Breast epithelium (tissue), 4 donors: ENCODE results near the gene STAMBPL1. TPM values are rescaled to one million over a fixed set of nuclear protein-coding genes. Genes with fewer than 3 reads are reported as not detected.

Source experiments
- DNase-seq, 2 donors: peaks; one replicate each; pipeline ENCODE4 v3.0.0-alpha.2; 2019; ENCODE audit warnings: low spot score in 2 of 2
- H3K27ac ChIP-seq, 2 donors: fragments of 200-600 bp; sonication (generic) in 1 of 2; one replicate each; pipeline ENCODE4 v1.5.1; 2016 to 2019; ENCODE audit warnings: mild to moderate bottlenecking in 1 of 2
- H3K27me3 ChIP-seq, 2 donors: fragments of 200-600 bp; sonication (generic) in 1 of 2; one replicate each; pipeline versions ENCODE4 v1.5.1 to v1.6.0; 2017 to 2019; ENCODE audit warnings: control low read depth in 1 of 2, mild to moderate bottlenecking in 1 of 2
- H3K36me3 ChIP-seq: fragments of 200-600 bp; one replicate; pipeline ENCODE4 v1.5.1; 2019
- H3K4me1 ChIP-seq, 2 donors: fragments of 200-600 bp; sonication (generic); one replicate each; pipeline ENCODE4 v1.5.1; 2016 to 2019; ENCODE audit warnings: control low read depth in 1 of 2
- H3K4me3 ChIP-seq, 3 donors: fragments of 200-600 bp; sonication (generic); 1 replicate in 2 of 3; 2 replicates in 1 of 3; pipeline ENCODE4 v1.5.1; 2016 to 2019; ENCODE audit warnings: mild to moderate bottlenecking in 3 of 3, moderate library complexity in 2 of 3
- H3K9me3 ChIP-seq, 2 donors: fragments of 200-600 bp; sonication (generic) in 1 of 2; one replicate each; pipeline ENCODE4 v1.5.1; 2016 to 2019; ENCODE audit warnings: control low read depth in 1 of 2
- POLR2A ChIP-seq: fragments of 450-650 bp; IDR thresholded peaks from one replicate; pipeline ENCODE4 v1.6.1; 2016; ENCODE audit warnings: antibody characterized with exemption, mild to moderate bottlenecking, moderate library complexity
- POLR2AphosphoS5 ChIP-seq, 3 donors: sonication (generic); formaldehyde crosslinking; IDR thresholded peaks; one replicate each; pipeline ENCODE4 v1.6.1; 2017; ENCODE audit warnings: antibody characterized with exemption in 3 of 3
- intact Hi-C: fragments of 100-400 bp; cut with DNase I; formaldehyde crosslinking; loops from one replicate; pipeline ENCODE4 v1.15.1; 2023; ENCODE audit warnings: low total_unique reads
- total RNA-seq, 3 donors: library from RNA; depleted of rRNA; stranded (reverse); fragments of >200 nt; gene quantifications; one replicate each; pipeline ENCODE4 v1.1.0, GENCODE V29; 2016
- TF ChIP-seq, protein P1 (sequence below), 3 donors: fragments of 450-650 bp; IDR thresholded peaks; one replicate each; pipeline ENCODE4 v1.5.1; 2016 to 2017; ENCODE audit warnings: antibody characterized with exemption in 3 of 3, mild to moderate bottlenecking in 3 of 3, moderate library complexity in 3 of 3

Gene STAMBPL1
- total RNA-seq, 3 donors from 2014 or later = 17.1 to 21.0 (median 17.9) TPM

DNA sequence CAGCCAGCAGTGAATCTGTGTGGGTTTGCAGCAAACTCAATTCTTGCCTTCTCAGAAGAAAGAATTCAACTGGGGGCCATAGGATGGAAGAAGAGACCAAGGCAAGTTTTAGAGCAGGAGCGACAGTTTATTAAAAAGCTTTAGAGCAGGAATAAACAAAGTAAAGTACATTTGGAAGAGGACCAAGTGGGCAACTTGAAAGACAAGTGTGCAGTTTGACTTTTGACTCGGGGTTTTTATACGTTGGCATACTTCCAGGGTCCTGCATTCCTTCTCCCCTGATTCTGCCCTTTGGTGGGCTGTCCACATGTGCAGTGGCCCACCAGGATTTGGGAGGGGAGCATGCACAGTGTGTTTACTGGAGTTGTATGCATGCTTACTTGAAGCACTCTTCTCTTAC is 25.4 kb upstream of the STAMBPL1 start:
- H3K4me1 ChIP-seq = no peaks in the 10 kb centered on the region
- intact Hi-C loops = loop anchor here (2.0 kb wide), 1 partner anchor 58 kb away; no protein-coding TSS in a partner anchor
- DNase-seq = no peak
- TF ChIP-seq, protein P1, sequence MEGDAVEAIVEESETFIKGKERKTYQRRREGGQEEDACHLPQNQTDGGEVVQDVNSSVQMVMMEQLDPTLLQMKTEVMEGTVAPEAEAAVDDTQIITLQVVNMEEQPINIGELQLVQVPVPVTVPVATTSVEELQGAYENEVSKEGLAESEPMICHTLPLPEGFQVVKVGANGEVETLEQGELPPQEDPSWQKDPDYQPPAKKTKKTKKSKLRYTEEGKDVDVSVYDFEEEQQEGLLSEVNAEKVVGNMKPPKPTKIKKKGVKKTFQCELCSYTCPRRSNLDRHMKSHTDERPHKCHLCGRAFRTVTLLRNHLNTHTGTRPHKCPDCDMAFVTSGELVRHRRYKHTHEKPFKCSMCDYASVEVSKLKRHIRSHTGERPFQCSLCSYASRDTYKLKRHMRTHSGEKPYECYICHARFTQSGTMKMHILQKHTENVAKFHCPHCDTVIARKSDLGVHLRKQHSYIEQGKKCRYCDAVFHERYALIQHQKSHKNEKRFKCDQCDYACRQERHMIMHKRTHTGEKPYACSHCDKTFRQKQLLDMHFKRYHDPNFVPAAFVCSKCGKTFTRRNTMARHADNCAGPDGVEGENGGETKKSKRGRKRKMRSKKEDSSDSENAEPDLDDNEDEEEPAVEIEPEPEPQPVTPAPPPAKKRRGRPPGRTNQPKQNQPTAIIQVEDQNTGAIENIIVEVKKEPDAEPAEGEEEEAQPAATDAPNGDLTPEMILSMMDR (IDR thresholded peaks at IDR 0.05) = no peak
- no peak for TF ChIP-seq POLR2A
- no peak for TF ChIP-seq POLR2AphosphoS5 (IDR thresholded peaks at IDR 0.05)
- H3K27ac ChIP-seq = no peak overlapping the region
- H3K9me3 ChIP-seq = no peaks in the 10 kb centered on the region
- no peaks in the 10 kb centered on the region for H3K36me3 ChIP-seq
- H3K27me3 ChIP-seq = no peaks in the 10 kb centered on the region
- H3K4me3 ChIP-seq = no peak overlapping the region

DNA sequence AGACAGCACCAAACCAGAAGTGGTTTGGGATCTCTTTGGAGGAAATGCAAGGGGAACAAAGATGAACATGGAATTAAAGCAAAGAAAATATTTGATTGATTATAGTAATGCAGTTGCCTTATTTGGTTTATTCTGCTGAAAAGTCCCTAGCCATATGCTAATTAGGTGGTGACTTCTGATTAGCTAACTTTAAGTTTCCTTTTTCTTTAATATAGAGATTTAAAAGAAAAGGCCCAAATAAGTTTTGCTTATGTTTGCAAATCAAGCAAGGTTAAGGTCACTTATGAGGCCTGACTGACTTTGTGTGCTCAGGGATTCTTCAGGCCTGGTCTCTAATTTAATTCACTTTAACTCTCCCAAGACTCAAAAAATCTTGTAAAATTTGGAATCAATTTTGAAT is 22.2 kb upstream of the STAMBPL1 start:
- intact Hi-C loops = no loop called here
- no peak for DNase-seq
- Histone ChIP-seq H3K4me3 (no peak overlapping the region), H3K27ac (no peak overlapping the region), H3K9me3 (no peaks in the 10 kb centered on the region), H3K4me1 (no peaks in the 10 kb centered on the region), H3K36me3 (no peaks in the 10 kb centered on the region), H3K27me3 (no peaks in the 10 kb centered on the region)
- TF ChIP-seq POLR2A = no peak

DNA sequence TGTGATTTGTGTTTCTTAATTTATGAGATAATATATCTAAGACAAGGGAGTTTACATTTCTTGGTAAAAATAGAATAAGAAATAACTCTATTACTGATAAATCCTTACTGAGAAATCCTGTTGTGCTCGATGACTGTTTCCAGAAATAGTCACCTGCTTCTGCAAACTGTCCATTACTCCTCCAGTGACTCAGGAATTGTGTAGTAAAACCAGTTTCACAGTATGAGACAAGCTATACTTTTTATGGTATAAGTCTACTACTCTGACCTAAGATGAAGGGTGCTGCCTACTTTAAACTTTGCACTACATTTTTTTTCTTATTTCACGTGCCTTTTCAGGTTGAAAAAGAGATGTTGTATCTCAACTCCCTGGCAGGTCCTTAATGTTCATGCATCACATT is 21.6 kb upstream of the STAMBPL1 start:
- DNase-seq = no peak
- no peaks in the 10 kb centered on the region for H3K9me3 ChIP-seq
- H3K27me3 ChIP-seq = no peaks in the 10 kb centered on the region
- H3K36me3 ChIP-seq = no peaks in the 10 kb centered on the region
- TF ChIP-seq POLR2AphosphoS5 (IDR thresholded peaks at IDR 0.05) (no peak), POLR2A (no peak)
- TF ChIP-seq, protein P1 (IDR thresholded peaks at IDR 0.05) = no peak
- intact Hi-C loops = no loop called here
- H3K4me3 ChIP-seq = no peak overlapping the region
- no peak overlapping the region for H3K27ac ChIP-seq
- H3K4me1 ChIP-seq = no peaks in the 10 kb centered on the region

DNA sequence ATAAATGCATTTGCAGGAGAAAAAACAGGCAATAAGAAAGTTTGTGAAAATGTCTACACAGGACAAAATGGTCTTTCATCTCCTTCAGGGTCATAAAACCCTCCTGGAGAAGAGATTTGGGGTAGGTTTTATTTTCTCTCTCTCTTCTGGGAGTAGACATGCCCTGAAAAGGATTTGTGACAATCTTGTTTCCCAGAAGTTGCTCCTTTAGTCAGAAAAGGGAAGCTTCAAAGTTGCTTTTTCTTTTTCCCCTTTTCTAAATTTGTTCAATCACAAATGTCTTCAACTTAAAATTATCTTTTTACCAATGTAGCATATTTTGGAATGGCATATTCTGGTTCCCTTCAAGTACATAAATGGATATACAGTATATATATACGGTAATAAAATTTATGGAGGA is 19.0 kb upstream of the STAMBPL1 start:
- H3K4me3 ChIP-seq = no peak overlapping the region
- no peaks in the 10 kb centered on the region for H3K4me1 ChIP-seq
- H3K36me3 ChIP-seq = no peaks in the 10 kb centered on the region
- H3K27ac ChIP-seq = no peak overlapping the region
- DNase-seq = no peak
- intact Hi-C loops = no loop called here
- H3K9me3 ChIP-seq = no peaks in the 10 kb centered on the region
- no peaks in the 10 kb centered on the region for H3K27me3 ChIP-seq
- TF ChIP-seq, protein P1 (IDR thresholded peaks at IDR 0.05) = no peak
- TF ChIP-seq POLR2A (no peak), POLR2AphosphoS5 (IDR thresholded peaks at IDR 0.05) (no peak)

DNA sequence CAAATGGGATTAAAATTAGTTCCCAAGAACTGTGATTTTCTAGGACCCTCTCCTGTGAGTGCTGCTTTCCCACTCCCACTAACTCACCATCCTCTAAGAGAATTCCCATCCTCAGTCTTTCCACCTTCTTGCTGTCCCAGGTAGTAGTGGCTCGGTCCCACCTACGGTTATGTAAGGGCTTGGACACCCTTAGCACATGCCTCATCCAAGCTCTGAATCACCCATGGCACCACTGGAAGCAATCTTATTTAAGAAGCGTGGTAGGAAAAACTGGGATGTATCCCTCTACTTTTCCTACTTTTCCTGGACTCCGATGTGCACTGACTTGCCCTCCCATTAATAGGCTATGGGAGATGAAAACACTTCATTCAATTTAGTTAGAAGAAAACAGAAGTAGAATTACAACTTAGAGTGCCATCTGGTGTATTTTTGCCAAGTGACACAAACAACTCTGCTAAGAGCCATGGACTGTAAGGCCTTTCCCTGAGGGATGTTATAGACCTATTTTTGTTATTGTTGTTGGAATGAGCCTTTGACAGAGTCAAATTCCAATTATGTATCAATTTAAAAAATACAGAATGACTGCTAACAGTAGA is 14.7 kb upstream of the STAMBPL1 start:
- TF ChIP-seq POLR2AphosphoS5 (IDR thresholded peaks at IDR 0.05) = no peak
- TF ChIP-seq, protein P1 (IDR thresholded peaks at IDR 0.05) = peak in 1 of 3 donors; percentile 13
- TF ChIP-seq POLR2A = no peak
- intact Hi-C loops = no loop called here
- DNase-seq = no peak
- Histone ChIP-seq H3K4me3 (no peak overlapping the region), H3K27ac (no peak overlapping the region), H3K27me3 (no peaks in the 10 kb centered on the region), H3K4me1 (no peaks in the 10 kb centered on the region), H3K9me3 (no peaks in the 10 kb centered on the region), H3K36me3 (no peaks in the 10 kb centered on the region)

DNA sequence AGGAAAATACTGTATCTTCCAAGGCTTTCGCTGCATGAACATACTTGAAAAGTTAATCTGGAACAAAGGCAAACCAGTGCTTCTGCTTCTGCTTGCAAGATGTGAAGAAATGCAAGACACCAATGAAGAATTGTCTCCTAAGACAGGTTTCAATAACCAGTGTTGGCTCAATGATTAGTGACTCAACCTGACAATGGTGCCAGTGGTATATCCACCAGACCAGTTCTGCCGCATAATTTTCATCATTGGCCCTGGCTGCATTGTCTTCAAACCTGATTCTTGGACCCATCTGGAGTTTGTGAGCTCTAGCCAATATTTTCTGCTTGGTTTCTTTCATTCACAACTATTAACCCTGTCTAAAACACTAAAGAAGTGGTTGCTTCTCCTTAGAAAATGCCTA is 13.6 kb upstream of the STAMBPL1 start:
- intact Hi-C loops = no loop called here
- no peak for TF ChIP-seq POLR2AphosphoS5 (IDR thresholded peaks at IDR 0.05)
- TF ChIP-seq POLR2A = no peak
- TF ChIP-seq, protein P1 (IDR thresholded peaks at IDR 0.05) = no peak
- no peak overlapping the region for H3K4me3 ChIP-seq

More for the DNA sequence above, 13.6 kb upstream of the STAMBPL1 start:
- DNase-seq = no peak
- H3K36me3 ChIP-seq = no peaks in the 10 kb centered on the region
- H3K4me1 ChIP-seq = no peaks in the 10 kb centered on the region
- H3K9me3 ChIP-seq = no peaks in the 10 kb centered on the region
- H3K27ac ChIP-seq = no peak overlapping the region
- H3K27me3 ChIP-seq = no peaks in the 10 kb centered on the region
